GM10847 (cell line): ENCODE measurements around the gene ORMDL1.
A peak's percentile ranks its signal among the peaks of the same experiment; 100 is the strongest.

Experiments used
- POLR2A ChIP-seq: IDR thresholded peaks from 2 replicates; pipeline ENCODE4 v1.6.1; 2011; ENCODE audit not compliant: insufficient read length; ENCODE audit errors: extremely low read depth

The ORMDL1 gene

DNA sequence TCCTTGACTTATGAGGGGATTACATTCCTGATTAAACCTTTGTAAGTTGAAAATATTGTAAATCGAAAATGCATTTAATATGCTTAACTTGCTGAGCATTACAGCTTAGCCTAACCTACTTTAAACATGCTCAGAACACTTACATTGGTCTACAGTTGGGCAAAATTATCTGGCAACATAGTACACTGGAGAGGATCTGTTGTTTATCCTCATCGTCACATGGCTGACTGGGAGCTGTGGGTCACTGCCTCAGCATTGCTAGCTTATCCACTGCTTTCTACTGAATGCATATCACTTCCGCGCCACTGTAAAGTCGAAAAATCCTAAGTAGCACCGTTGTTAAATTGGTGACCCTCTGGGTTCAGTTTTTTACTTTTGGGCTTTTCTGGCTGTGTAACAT lies 13.8 kb upstream of the ORMDL1 start:
- no peak for TF ChIP-seq POLR2A

DNA sequence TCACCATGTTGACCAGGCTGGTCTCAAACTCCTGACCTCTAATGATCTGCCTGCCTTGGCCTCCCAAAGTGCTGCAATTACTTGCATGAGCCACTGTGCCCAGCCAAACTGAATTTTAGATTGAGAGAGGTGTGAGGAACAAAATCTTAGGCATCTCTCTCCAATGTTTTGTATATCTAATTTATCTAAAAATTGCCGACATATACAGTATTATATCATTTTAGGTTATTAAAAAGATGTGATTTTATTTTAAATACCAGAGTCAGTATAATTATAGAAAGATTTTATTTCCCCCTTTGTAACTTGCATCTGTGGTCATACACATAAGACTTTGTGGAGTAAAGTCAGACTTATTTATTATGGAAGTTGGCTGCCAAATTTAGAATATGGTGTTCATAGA lies 10.2 kb upstream of the ORMDL1 start:
- no peak for TF ChIP-seq POLR2A

- no peak for TF ChIP-seq POLR2A
Observed at GRCh38 chr2:189791338-189792042, 7.4 kb upstream of the ORMDL1 start.

- TF ChIP-seq POLR2A = no peak
Observed at GRCh38 chr2:189783451-189783926, 650 bp downstream of the ORMDL1 start.

DNA sequence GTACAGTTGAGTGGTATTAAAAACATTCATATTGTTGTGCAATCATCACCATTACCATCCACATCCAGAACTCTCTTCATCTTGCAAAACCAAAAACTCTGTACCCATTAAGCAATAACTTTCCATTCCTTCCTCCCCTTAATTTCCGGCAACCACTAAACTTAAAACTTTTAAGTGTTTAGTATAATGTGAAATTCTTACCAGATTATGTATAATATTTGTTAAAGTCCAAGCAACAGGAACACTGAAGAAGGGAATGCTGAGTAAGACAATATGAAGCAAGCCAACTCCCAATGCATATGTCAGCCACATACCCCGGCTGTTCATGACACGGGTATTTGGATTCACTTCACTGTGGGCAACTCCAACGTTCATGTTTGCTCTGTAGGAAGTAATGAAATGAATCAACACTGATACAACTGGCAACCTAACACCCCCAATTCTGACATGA lies 1.9 kb downstream of the ORMDL1 start:
- no peak for TF ChIP-seq POLR2A

DNA sequence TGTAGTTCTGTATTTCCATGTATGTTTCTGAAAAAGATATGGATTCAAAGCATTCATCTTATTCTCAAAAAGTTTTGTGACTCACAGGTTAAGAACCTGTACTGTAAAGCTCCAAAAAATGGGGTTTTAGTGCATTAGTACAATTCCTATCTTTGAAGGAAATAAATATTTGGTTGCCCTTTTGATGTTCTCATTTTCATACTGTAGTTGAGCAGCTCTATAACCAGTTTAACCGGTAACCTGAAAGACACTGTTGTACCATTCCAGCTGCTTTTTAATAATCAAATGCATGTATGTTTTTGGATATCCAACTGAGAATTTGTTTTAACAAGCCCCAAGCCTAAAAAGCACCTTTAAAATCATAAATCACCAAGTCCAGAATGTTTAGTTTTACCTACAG lies 11.9 kb downstream of the ORMDL1 start:
- no peak for TF ChIP-seq POLR2A

DNA sequence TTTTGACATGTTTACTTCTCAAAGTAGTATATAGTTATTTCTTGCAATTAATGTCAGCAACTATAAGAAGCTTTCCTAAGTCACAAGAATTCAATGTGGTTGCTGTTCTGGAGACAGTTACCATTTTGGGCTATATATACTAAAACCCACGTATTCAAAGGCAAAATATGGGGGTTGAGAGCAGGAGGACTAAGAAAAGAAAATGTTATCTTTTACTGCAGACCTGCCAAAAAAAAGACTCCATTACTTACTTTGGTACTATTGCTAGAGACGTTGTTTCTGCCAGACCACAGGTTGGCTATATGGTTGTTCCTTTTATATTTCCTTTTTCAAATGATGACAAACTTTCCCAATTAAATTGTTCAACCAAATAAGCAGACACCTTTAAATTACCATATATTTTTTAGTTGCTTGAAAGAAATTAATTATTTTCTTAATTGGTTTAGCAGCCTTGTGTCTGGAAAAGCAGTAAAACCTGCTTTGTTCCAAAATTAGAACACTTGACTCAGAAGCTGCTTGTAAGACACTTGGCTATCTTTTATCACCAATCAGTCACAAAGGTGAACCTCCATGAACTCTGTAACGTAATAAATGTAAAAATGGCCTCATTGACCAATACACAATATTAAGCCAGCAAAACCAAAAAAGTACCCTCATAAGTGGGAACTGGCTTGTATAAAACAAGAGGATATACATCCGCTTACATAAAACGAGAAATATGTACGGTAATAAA lies 13.4 kb downstream of the ORMDL1 start:
- no peak for TF ChIP-seq POLR2A

GRCh38 chr2:189763908-189764661 lies 20.1 kb downstream of the ORMDL1 start:
- no peak for TF ChIP-seq POLR2A

DNA sequence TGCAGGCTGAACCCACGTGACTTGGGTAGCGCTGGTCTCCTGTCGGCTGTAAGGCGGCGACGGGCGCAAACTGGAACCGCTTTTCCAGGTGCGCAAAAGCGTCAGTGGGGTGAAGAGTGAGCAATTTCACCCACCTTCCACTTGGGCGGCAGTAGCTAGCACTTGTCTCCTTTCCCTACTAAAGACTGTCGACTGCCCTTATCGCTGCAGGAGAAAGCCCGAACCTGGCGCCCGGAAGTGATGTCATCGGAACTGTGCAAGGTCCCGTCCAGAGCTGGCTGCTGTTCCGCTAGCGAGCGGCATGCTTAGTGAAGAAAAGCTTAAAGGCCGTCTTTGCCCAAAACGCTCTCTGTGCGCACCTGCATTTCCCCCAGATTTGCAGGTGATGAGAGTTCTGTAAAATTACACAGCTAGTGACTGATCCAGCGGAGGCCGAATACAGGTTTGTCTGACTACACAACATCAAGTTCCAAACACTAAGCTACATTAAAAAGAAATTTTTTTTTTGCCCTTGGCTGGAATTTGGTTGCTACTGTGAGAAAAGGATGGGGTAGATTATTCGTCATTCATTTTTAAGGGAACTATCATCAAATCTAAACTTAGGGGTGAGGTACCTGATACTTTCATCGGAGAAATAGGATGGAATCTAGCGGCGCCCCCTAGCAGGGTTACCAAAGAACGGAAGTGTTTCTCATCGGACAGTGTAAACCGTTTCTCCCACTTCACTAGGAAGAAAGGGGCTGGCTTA lies 21.4 kb downstream of the ORMDL1 start, which contains the start of gene OSGEPL1:
Gene OSGEPL1 (minus strand): TSS at position 242 of the 748 bp plus-strand sequence. CDS start 1,152 bp downstream, outside the sequence.
- peak; percentile 64 for TF ChIP-seq POLR2A

GRCh38 chr2:189762229-189762550 lies 21.9 kb downstream of the ORMDL1 start:
- TF ChIP-seq POLR2A = no peak

- TF ChIP-seq POLR2A = no peak
Observed at GRCh38 chr2:189756311-189756952, 27.7 kb downstream of the ORMDL1 start.

DNA sequence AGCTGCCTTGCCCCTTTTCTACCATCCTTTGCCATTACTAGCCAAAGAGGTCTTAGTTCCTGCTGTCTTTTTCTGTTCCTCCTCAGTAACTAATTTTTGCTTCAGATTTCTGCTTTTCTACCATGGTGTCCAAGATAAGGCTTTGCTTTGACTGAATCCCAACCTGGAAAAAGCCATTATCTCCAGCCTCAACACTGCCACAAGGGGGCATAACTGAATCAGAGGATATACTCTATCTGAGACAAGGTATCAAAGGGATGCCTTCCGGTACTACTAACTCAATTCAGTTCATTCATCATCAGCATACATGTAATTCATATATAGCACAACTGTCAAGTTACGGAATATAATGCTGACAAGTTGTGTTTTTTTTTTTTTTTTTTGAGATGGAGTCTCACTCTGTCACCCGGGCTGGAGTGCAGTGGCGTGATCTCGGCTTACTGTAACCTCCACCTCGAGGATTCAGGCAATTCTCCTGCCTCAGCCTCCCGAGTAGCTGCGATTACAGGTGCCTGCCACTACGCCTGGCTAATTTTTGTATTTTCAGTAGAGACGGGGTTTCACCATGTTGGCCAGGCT lies 33.0 kb downstream of the ORMDL1 start:
- no peak for TF ChIP-seq POLR2A

DNA sequence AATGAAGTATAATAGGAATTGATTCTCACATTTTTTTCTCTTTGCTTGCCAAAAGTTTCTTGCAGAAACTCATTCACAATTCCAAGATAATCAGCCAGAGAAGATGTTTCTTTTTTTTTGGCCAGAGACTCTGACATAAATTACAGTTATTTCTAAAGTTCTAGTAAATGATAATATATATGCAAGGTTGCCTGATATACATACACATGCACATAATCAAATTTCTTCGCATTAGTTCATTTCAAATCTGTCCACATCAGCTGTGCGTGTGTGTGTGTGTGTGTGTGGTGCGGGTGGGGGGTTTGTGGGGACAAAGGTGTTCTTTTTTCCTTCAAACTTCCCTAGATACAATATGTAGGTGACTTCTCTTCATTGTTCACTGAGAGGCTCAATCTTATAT lies 54.7 kb downstream of the ORMDL1 start:
- no peak for TF ChIP-seq POLR2A

- TF ChIP-seq POLR2A = no peak
Observed at GRCh38 chr2:189726849-189727248, 57.3 kb downstream of the ORMDL1 start.

GRCh38 chr2:189726271-189726670 lies 57.9 kb downstream of the ORMDL1 start:
- TF ChIP-seq POLR2A = no peak

DNA sequence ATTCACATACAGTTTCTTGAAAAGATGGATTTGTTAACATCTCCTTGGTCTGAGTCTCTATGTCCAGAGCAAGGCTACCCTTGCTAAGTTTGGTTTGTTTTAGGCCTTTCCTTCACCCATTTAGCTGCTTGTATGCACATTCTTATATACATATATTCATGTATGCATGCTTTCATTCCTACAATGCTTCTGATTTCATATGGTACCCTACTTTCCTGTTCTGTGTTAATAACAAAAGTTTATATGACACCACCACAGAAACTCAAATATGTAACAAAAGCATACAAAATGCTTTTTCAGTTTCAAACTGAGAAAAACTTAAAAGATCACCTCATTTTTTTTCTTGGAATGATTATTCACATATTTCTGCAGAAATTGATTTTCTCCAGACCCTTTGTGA lies 60.9 kb downstream of the ORMDL1 start:
- no peak for TF ChIP-seq POLR2A
